CD4-positive, alpha-beta memory T cell (primary cell): ENCODE measurements around the gene MBTPS2. TPM values are rescaled to one million over a fixed set of nuclear protein-coding genes. Genes with fewer than 3 reads are reported as not detected.

Experiments
- CTCF ChIA-PET: fragments of 350-600 bp; sonication (Branson Sonifier 250); formaldehyde crosslinking; loops from one replicate; lab custom pipeline; 2021; ENCODE audit warnings: inconsistent platforms; ENCODE audit not compliant: partially characterized antibody; lab: Charles Lee
- POLR2A ChIA-PET: fragments of 350-600 bp; sonication (Branson Sonifier 250); formaldehyde crosslinking; loops from one replicate; lab custom pipeline; 2021; ENCODE audit not compliant: partially characterized antibody; lab: Charles Lee
- DNase-seq, 5 donors: peaks; one replicate each; pipeline versions ENCODE4 v3.0.0 to v3.0.0-alpha.2; 2020 to 2022; ENCODE audit warnings: mixed read lengths in 1 of 5
- H3K27ac ChIP-seq: one replicate; pipeline ENCODE4 v1.7.0; 2013; ENCODE audit warnings: low read depth, low read length
- H3K27me3 ChIP-seq: 2 replicates; pipeline ENCODE4 v1.7.0; 2013; ENCODE audit warnings: mild to moderate bottlenecking, low read length, moderate library complexity; ENCODE audit not compliant: insufficient read depth
- H3K36me3 ChIP-seq: 2 replicates; pipeline ENCODE4 v1.7.0; 2013; ENCODE audit warnings: mild to moderate bottlenecking, low read length, moderate library complexity; ENCODE audit not compliant: insufficient read depth
- H3K4me1 ChIP-seq: 2 replicates; pipeline ENCODE4 v1.7.0; 2013; ENCODE audit warnings: mild to moderate bottlenecking, low read length, moderate library complexity; ENCODE audit not compliant: insufficient read depth
- H3K4me3 ChIP-seq, 2 donors: one replicate each; pipeline ENCODE4 v1.7.0; 2013; ENCODE audit warnings: low read length in 2 of 2, mild to moderate bottlenecking in 1 of 2
- H3K9me3 ChIP-seq, 2 donors: one replicate each; pipeline ENCODE4 v1.7.0; 2013; ENCODE audit warnings: low read length in 2 of 2, control low read depth in 1 of 2; ENCODE audit not compliant: control insufficient read depth in 1 of 2
- H3K27ac Mint-ChIP-seq, 7 donors: one replicate each; pipeline ENCODE4 v1.8.0; 2020 to 2021; ENCODE audit warnings: mixed read lengths in 7 of 7, mild to moderate bottlenecking in 6 of 7, inconsistent platforms in 3 of 7, moderate library complexity in 3 of 7
- H3K27me3 Mint-ChIP-seq, 2 donors: one replicate each; pipeline ENCODE4 v1.8.0; 2020 to 2021; ENCODE audit warnings: mixed read lengths in 2 of 2
- H3K36me3 Mint-ChIP-seq, 2 donors: one replicate each; pipeline ENCODE4 v1.8.0; 2020 to 2021; ENCODE audit warnings: mixed read lengths in 2 of 2, inconsistent platforms in 1 of 2, mild to moderate bottlenecking in 1 of 2
- H3K4me1 Mint-ChIP-seq, 4 donors: one replicate each; pipeline ENCODE4 v1.8.0; 2020 to 2021; ENCODE audit warnings: mixed read lengths in 4 of 4, mild to moderate bottlenecking in 1 of 4
- H3K4me3 Mint-ChIP-seq, 8 donors: one replicate each; pipeline ENCODE4 v1.8.0; 2020 to 2021; ENCODE audit warnings: mixed read lengths in 8 of 8, mild to moderate bottlenecking in 7 of 8, moderate library complexity in 6 of 8, inconsistent platforms in 3 of 8
- H3K9me3 Mint-ChIP-seq, 8 donors: one replicate each; pipeline ENCODE4 v1.8.0; 2020 to 2021; ENCODE audit warnings: mixed read lengths in 8 of 8, mild to moderate bottlenecking in 5 of 8, inconsistent platforms in 3 of 8, moderate library complexity in 1 of 8
- intact Hi-C: fragments of 100-400 bp; cut with micrococcal nuclease; formaldehyde crosslinking; loops from one replicate; pipeline ENCODE4 v1.15.1; 2023
- polyA plus RNA-seq, 2 donors: library from polyadenylated mRNA; unstranded; fragments of 300-500 nt; fragmentation: Illumina TruSeq; gene quantifications; one replicate each; pipeline ENCODE4 v1.2.3, GENCODE V29; 2021
- total RNA-seq, 2 experiments: library from RNA; stranded (reverse); gene quantifications; one replicate each; pipeline ENCODE4 v1.2.3, GENCODE V29; 2021

MBTPS2 gene
- total and polyA plus RNA-seq, 4 experiments from 2014 or later, result 6.5 to 8.0 (median 6.7) TPM

DNA sequence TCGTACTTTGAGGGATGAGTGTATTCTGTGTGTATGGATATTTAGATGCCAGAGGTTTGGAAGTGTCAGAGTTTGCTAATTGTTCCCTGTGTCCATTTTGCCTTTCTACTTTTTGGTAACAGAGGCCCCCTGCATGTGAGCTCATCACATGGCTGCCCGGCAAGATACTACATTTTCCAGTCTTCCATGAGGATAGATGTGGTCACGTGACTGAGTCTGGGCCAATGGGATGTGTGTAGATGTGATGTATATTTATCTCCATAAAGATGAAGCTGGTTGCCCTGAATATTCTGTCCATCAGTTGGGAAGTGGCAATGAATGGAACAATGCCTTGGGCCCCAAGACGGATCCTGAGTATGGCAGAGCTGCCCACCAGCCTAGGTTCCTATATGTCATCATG is 72.1 kb downstream of the MBTPS2 start:
- no peak overlapping the region for H3K27ac Mint-ChIP-seq
- CTCF ChIA-PET, result no interaction called here
- Histone ChIP-seq H3K4me3 (no peak overlapping the region), H3K27me3 (no peaks in the 10 kb centered on the region), H3K4me1 (no peaks in the 10 kb centered on the region), H3K9me3 (no peaks in the 10 kb centered on the region), H3K27ac (no peak overlapping the region), H3K36me3 (no peaks in the 10 kb centered on the region)
- H3K9me3 Mint-ChIP-seq, result no peaks in the 10 kb centered on the region
- no peaks in the 10 kb centered on the region for H3K27me3 Mint-ChIP-seq
- H3K4me1 Mint-ChIP-seq, result no peaks in the 10 kb centered on the region
- intact Hi-C loops, result no loop called here
- no peaks in the 10 kb centered on the region for H3K36me3 Mint-ChIP-seq
- no peak for DNase-seq
- no peak overlapping the region for H3K4me3 Mint-ChIP-seq
- POLR2A ChIA-PET, result no interaction called here

DNA sequence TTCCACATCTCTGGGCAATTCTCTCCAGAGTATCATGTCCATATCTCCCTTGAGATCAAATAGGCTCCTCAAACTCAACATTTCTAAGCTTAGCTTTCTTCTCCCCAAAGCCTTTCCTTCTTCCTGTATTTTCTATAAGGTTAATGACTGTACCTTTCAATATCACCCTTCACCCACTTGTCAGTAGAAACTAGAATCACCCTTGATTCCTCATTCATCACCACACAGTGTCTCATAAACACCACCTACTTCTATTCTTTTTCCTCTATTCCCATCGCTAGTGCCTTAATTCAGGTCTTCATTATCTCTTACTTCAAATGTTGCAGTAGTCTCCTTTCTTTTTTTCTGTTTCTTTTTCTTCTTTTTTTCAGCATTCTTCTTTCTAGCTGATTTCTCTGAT is 72.8 kb downstream of the MBTPS2 start:
- Mint-ChIP-seq H3K36me3 (no peaks in the 10 kb centered on the region), H3K4me3 (no peak overlapping the region), H3K27me3 (no peaks in the 10 kb centered on the region), H3K4me1 (no peaks in the 10 kb centered on the region), H3K9me3 (no peaks in the 10 kb centered on the region), H3K27ac (no peak overlapping the region)
- Histone ChIP-seq H3K36me3 (no peaks in the 10 kb centered on the region), H3K27me3 (no peaks in the 10 kb centered on the region), H3K27ac (no peak overlapping the region), H3K4me1 (no peaks in the 10 kb centered on the region), H3K9me3 (no peaks in the 10 kb centered on the region), H3K4me3 (no peak overlapping the region)
- intact Hi-C loops, result no loop called here
- no peak for DNase-seq
- ChIA-PET CTCF (no interaction called here), POLR2A (no interaction called here)

- no peaks in the 10 kb centered on the region for H3K4me1 ChIP-seq
- Mint-ChIP-seq H3K9me3 (no peaks in the 10 kb centered on the region), H3K36me3 (no peaks in the 10 kb centered on the region), H3K4me1 (no peaks in the 10 kb centered on the region), H3K27ac (no peak overlapping the region), H3K4me3 (no peak overlapping the region), H3K27me3 (no peaks in the 10 kb centered on the region)
- intact Hi-C loops, result no loop called here
- CTCF ChIA-PET, result no interaction called here
- no peak overlapping the region for H3K27ac ChIP-seq
- POLR2A ChIA-PET, result no interaction called here
- DNase-seq, result no peak
- H3K4me3 ChIP-seq, result no peak overlapping the region
- no peaks in the 10 kb centered on the region for H3K27me3 ChIP-seq
- no peaks in the 10 kb centered on the region for H3K9me3 ChIP-seq
- H3K36me3 ChIP-seq, result no peaks in the 10 kb centered on the region
These were observed 73.6 kb downstream of the MBTPS2 start for GRCh38 chrX:21912989-21913388.

DNA sequence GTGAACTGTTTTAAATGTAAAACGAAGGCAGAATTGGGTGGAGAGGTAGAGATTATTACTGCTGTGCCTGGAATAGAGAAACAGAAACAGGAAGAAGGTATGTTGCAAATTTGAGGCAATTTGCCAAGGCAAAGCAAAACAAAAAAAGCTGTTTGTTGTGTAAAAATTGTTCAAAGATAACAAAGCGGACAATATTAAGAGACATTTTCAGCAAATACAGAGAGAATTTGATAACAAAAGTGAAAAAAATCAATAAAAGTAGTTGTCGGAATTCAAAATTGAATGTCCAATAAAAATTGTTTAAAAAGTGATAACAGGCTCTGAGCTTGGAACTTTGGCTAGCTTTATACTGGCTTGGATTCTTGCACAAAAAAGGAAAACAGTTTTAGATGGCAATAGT is 86.7 kb downstream of the MBTPS2 start:
- no peaks in the 10 kb centered on the region for H3K27me3 Mint-ChIP-seq
- H3K4me1 ChIP-seq, result no peaks in the 10 kb centered on the region
- no peak overlapping the region for H3K27ac ChIP-seq
- H3K36me3 ChIP-seq, result no peaks in the 10 kb centered on the region
- no peaks in the 10 kb centered on the region for H3K27me3 ChIP-seq
- no peaks in the 10 kb centered on the region for H3K9me3 ChIP-seq
- CTCF ChIA-PET, result no interaction called here
- no peak overlapping the region for H3K27ac Mint-ChIP-seq
- H3K4me3 Mint-ChIP-seq, result no peak overlapping the region
- POLR2A ChIA-PET, result no interaction called here
- H3K36me3 Mint-ChIP-seq, result no peaks in the 10 kb centered on the region
- peaks cover 0 to 2% (median 0%) of the 10 kb centered on the region in 8 donors for H3K9me3 Mint-ChIP-seq
- intact Hi-C loops, result no loop called here
- DNase-seq, result no peak
- H3K4me1 Mint-ChIP-seq, result peaks cover 0 to 12% (median 6%) of the 10 kb centered on the region in 4 donors
- H3K4me3 ChIP-seq, result no peak overlapping the region

GRCh38 chrX:21926527-21927278 is 87.3 kb downstream of the MBTPS2 start:
- H3K9me3 Mint-ChIP-seq, result peaks cover 0 to 2% (median 0%) of the 10 kb centered on the region in 8 donors
- no peaks in the 10 kb centered on the region for H3K27me3 ChIP-seq
- no peaks in the 10 kb centered on the region for H3K36me3 ChIP-seq
- H3K27me3 Mint-ChIP-seq, result no peaks in the 10 kb centered on the region
- no peak overlapping the region for H3K27ac Mint-ChIP-seq
- ChIA-PET CTCF (no interaction called here), POLR2A (no interaction called here)
- no peak for DNase-seq
- H3K36me3 Mint-ChIP-seq, result no peaks in the 10 kb centered on the region
- H3K4me3 ChIP-seq, result no peak overlapping the region
- peaks cover 0 to 12% (median 6%) of the 10 kb centered on the region in 4 donors for H3K4me1 Mint-ChIP-seq
- no peak overlapping the region for H3K27ac ChIP-seq
- no peaks in the 10 kb centered on the region for H3K4me1 ChIP-seq
- intact Hi-C loops, result no loop called here
- no peaks in the 10 kb centered on the region for H3K9me3 ChIP-seq
- no peak overlapping the region for H3K4me3 Mint-ChIP-seq

GRCh38 chrX:21929209-21929608 is 89.8 kb downstream of the MBTPS2 start:
- DNase-seq, result no peak
- Mint-ChIP-seq H3K4me1 (peaks cover 0 to 12% (median 6%) of the 10 kb centered on the region in 4 donors), H3K36me3 (no peaks in the 10 kb centered on the region), H3K4me3 (no peak overlapping the region), H3K9me3 (peaks cover 0 to 2% (median 0%) of the 10 kb centered on the region in 8 donors), H3K27me3 (no peaks in the 10 kb centered on the region), H3K27ac (no peak overlapping the region)
- no peaks in the 10 kb centered on the region for H3K36me3 ChIP-seq
- no peak overlapping the region for H3K27ac ChIP-seq
- ChIA-PET CTCF (no interaction called here), POLR2A (interaction anchor here (0.7 kb wide), 1 partner anchor 15 kb away, joined by 3 read pairs; no protein-coding TSS in a partner anchor)
- H3K27me3 ChIP-seq, result no peaks in the 10 kb centered on the region
- H3K4me3 ChIP-seq, result no peak overlapping the region
- intact Hi-C loops, result no loop called here
- no peaks in the 10 kb centered on the region for H3K4me1 ChIP-seq
- no peaks in the 10 kb centered on the region for H3K9me3 ChIP-seq

DNA sequence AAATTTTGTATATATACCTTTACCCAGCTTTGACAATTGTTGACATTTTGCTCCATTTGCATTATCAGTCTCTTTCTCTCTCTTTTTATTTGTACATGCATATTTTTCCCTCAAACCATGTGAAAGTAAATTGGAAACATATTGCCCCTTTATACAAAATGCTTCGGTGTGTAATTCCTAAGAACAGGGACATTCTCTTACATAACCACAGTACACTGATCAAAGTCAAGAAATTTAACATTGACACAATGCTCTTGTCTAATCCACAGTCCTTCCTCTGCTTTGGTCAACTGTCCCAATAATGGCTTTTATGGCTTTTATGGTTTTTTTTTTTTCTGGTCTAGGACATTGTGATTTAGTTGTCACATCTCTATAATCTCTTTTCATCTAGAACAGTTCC is 91.6 kb downstream of the MBTPS2 start:
- intact Hi-C loops, result no loop called here

More for the DNA sequence above, 91.6 kb downstream of the MBTPS2 start:
- Mint-ChIP-seq H3K27ac (no peak overlapping the region), H3K36me3 (no peaks in the 10 kb centered on the region), H3K9me3 (peaks cover 0 to 2% (median 0%) of the 10 kb centered on the region in 8 donors), H3K4me3 (no peak overlapping the region), H3K27me3 (no peaks in the 10 kb centered on the region), H3K4me1 (peaks cover 0 to 12% (median 6%) of the 10 kb centered on the region in 4 donors)
- Histone ChIP-seq H3K4me1 (no peaks in the 10 kb centered on the region), H3K27me3 (no peaks in the 10 kb centered on the region), H3K4me3 (no peak overlapping the region), H3K27ac (no peak overlapping the region), H3K9me3 (no peaks in the 10 kb centered on the region), H3K36me3 (no peaks in the 10 kb centered on the region)
- no peak for DNase-seq
- POLR2A ChIA-PET, result no interaction called here
- CTCF ChIA-PET, result no interaction called here
